GM12865 (cell line): ENCODE measurements around the gene TBC1D8.

Source experiments
- DNase-seq: peaks from one replicate; pipeline ENCODE4 v3.0.0; 2010; ENCODE audit warnings: low read depth
- H3K4me3 ChIP-seq: 2 replicates; pipeline ENCODE4 v1.5.1; 2011; ENCODE audit warnings: mild to moderate bottlenecking, low read depth, low read length, control low read depth
- TF ChIP-seq, protein P1 (sequence below): IDR thresholded peaks from 2 replicates; pipeline ENCODE4 v1.5.1; 2011; ENCODE audit warnings: low read length, control low read depth, low read depth, inconsistent platforms; ENCODE audit not compliant: insufficient read depth; ENCODE audit errors: missing control alignments

Gene TBC1D8

DNA sequence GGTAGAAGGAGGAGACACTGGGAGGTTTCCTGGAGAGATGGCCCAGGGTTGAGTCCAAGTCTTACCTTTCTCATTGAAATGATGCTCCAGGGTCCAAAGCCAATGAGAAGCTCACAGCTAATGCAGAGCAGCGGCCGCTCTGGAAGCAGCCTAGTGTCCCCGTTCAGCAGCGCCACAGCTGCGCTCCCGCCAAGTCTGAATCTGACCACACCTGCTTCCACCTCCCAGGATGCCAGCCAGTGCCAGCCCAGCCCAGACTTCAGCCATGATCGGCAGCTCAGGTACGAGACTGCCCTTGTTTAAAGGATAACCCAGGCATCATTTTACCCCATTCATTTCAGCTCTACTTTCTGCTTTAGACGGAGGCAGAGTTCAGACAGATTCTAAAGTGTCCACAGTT is 161.0 kb downstream of the TBC1D8 start:
- TF ChIP-seq, protein P1, sequence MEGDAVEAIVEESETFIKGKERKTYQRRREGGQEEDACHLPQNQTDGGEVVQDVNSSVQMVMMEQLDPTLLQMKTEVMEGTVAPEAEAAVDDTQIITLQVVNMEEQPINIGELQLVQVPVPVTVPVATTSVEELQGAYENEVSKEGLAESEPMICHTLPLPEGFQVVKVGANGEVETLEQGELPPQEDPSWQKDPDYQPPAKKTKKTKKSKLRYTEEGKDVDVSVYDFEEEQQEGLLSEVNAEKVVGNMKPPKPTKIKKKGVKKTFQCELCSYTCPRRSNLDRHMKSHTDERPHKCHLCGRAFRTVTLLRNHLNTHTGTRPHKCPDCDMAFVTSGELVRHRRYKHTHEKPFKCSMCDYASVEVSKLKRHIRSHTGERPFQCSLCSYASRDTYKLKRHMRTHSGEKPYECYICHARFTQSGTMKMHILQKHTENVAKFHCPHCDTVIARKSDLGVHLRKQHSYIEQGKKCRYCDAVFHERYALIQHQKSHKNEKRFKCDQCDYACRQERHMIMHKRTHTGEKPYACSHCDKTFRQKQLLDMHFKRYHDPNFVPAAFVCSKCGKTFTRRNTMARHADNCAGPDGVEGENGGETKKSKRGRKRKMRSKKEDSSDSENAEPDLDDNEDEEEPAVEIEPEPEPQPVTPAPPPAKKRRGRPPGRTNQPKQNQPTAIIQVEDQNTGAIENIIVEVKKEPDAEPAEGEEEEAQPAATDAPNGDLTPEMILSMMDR: no peak

DNA sequence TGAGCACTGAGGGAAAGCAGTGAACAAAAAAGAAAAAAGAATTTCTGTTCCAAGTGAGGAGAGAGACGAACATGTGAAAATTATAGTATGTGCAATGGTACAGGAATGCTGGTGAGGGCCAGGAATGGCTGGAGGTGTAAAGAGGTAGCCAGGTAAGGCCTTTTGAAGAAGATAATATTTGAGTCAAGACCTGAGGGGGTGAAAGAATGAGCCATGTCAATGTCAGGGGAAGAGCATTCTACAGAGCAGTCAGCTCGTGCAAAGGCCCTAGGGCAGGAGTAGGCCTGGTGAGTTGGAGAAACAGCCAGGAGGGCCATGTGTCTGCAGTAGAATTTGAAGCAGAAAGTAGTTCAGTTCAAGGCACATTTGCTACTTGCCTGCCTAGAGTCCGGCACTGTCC is 161.5 kb downstream of the TBC1D8 start:
- TF ChIP-seq, protein P1: no peak
- no peak overlapping the region for H3K4me3 ChIP-seq
- DNase-seq: no peak

More for the DNA sequence above, 161.0 kb downstream of the TBC1D8 start:
- no peak overlapping the region for H3K4me3 ChIP-seq
- DNase-seq: no peak

DNA sequence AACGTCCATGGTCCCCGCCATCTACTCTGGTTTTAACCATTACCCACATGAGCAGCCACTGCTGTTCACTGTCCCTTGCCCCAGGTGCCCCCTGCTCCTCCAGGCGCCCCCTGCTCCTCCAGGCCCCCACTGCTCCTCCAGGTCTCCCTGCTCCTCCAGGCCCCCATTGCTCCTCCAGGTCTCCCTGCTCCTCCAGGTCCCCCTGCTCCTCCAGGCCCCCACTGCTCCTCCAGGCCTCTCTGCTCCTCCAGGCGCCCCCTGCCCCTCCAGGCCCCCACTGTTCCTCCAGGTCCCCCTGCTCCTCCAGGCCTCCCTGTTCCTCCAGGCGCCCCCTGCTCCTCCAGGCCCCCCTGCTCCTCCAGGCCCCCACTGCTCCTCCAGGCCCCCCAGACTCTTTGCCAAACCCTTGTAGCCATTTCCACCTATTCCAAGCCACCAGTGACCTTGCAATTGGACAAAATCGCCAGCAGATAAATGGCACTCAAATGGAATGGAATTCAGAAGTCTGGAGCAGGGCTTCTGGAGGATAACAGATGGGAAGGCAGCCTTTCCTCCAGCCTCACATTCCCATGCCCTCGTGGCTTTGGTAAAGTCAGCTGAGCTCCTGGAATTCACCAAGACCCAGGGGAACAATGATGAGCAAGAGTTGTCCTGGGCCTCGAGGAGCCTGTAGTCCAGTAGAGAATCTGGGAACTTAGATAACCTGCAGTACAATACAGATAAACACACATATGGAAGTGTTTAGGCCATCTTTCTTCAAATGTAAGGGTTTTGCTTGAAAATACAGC is 162.4 kb downstream of the TBC1D8 start:
- TF ChIP-seq, protein P1: no peak
- no peak for DNase-seq
- H3K4me3 ChIP-seq: no peak overlapping the region

DNA sequence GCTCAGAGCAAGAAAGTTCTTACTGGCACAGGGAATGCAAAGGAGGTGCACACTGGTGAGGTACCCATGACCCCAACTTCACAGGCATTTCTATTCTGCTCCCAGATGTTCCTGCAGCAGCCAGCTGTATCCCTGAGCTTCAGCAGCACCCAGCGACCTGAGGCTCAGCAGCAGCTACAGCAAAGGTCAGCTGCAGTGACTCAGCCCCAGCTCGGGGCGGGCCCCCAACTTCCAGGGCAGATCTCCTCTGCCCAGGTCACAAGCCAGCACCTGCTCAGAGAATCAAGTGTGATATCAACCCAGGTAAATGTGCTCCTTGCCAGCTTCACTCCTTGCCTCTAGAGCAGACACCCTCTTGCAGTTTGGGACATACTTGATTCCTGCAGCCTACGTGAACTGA is 163.2 kb downstream of the TBC1D8 start:
- TF ChIP-seq, protein P1: no peak
- no peak for DNase-seq
- no peak overlapping the region for H3K4me3 ChIP-seq

DNA sequence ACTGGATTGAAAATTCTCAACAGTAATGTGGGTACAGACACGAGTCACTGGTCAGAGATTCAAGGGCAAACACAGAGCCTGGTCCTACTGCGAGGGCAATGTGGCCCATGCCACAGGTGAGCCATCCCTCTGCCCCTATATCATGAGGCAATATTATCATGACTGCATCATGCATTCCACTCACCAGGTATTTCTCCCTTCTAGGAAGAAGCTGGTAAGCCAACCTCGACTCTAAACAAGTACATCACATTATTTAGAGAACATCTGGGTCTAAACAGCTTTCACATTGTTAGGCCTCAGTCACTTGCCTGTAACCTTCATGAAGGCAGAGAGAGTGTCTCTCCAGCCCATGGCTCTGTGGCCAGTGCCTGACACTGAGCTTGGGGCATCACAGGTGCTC is 163.6 kb downstream of the TBC1D8 start:
- no peak for DNase-seq
- TF ChIP-seq, protein P1: no peak
- no peak overlapping the region for H3K4me3 ChIP-seq

DNA sequence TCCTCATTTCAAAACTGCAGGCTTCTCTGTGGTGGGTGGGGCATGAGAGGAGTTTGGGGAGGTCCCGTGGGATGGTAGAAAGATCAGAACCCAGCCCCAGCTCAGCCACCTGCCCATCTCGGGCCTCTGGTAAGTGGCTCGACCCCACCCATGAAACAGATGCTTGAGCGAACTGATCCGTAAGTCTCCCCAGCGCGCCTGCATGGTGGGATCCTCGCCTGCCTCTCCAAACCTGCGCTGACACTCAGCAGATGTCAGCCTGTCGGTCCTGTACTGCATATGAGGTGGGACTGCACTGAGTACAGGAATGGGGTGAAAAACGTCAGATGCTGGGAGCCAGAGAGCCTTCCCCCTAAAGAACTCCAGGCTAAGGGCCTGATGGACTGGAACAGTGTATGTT is 165.0 kb downstream of the TBC1D8 start:
- DNase-seq: no peak
- TF ChIP-seq, protein P1: no peak
- H3K4me3 ChIP-seq: no peak overlapping the region

DNA sequence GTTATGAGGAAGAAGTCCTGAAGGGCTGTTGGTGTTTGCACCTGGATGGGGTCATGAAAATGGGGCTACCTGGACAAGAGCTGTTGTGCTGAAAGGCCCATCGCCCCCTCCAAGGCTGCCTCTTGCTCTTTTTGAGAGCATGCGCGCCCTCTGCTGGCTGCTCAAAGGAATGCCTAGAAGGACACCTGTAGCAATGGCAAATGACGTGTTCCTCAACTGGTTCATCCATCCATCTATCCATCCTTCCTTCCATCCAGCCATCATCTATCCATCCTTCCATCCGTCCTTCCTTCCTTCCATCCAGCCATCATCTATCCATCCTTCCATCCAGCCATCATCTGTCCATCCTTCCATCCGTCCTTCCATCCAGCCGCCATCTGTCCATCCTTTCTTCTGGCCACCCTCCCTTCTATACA is 166.3 kb downstream of the TBC1D8 start:
- H3K4me3 ChIP-seq: no peak overlapping the region
- TF ChIP-seq, protein P1: peak; percentile 92
- peak; percentile 84 for DNase-seq
